ENCODE data around the gene FOXJ2.
A peak's percentile ranks its signal among the peaks of the same experiment; 100 is the strongest.
"Not testable (repeated sequence)": the region's sequence is repeated elsewhere in the genome, so short reads cannot be mapped to it uniquely, and the experiment has no call there.

The FOXJ2 gene

GRCh38 chr12:8064131-8064530 is 31.6 kb downstream of the FOXJ2 start:
- peaks cover 0 to 4% of the 10 kb centered on the region in 2 experiments for H3K36me3 ChIP-seq (ENCODE audit: control insufficient read depth in 1 of 2, insufficient read depth in 2 of 2, low read depth in 1 of 2, low read length in 2 of 2)
- H3K27ac ChIP-seq (ENCODE audit: low read length, poor library complexity, severe bottlenecking), result no peak overlapping the region
- no peak overlapping the region for H2BK5ac ChIP-seq (ENCODE audit: low read depth, low read length, poor library complexity, severe bottlenecking)
- H3K4me1 ChIP-seq (ENCODE audit: control insufficient read depth, insufficient read depth, low read depth, low read length), result peaks cover 1% of the 10 kb centered on the region
- H3K79me1 ChIP-seq (replicated peaks; ENCODE audit: low read length, poor library complexity, severe bottlenecking), result no peaks in the 10 kb centered on the region
- H3K4ac ChIP-seq (ENCODE audit: low read depth in 1 of 2, low read length in 2 of 2), result no peak overlapping the region
- no peak overlapping the region for H2AFZ ChIP-seq (ENCODE audit: low read depth, low read length)
- H2BK15ac ChIP-seq (ENCODE audit: low read depth, poor library complexity, severe bottlenecking), result no peak overlapping the region
- H2AK5ac ChIP-seq (ENCODE audit: low read length, severe bottlenecking), result no peak overlapping the region
- H3K27me3 ChIP-seq (ENCODE audit: control insufficient read depth in 1 of 2, insufficient read depth in 1 of 2, low read length in 2 of 2), result no peaks in the 10 kb centered on the region
- no peak overlapping the region for H2BK120ac ChIP-seq (ENCODE audit: low read depth, low read length)
- no peak overlapping the region for H3K4me2 ChIP-seq (ENCODE audit: low read length, poor library complexity, severe bottlenecking)
- no peak overlapping the region for H3K23ac ChIP-seq (ENCODE audit: low read length in 2 of 2)
- no peak overlapping the region for H3K4me3 ChIP-seq (ENCODE audit: insufficient read depth in 1 of 2, low read depth in 1 of 2, low read length in 2 of 2)
- H3K14ac ChIP-seq (ENCODE audit: low read length in 2 of 2), result no peak overlapping the region
- H3K9ac ChIP-seq (ENCODE audit: low read length), result no peak overlapping the region
- H2BK12ac ChIP-seq (ENCODE audit: low read length in 2 of 2), result no peak overlapping the region
- H4K91ac ChIP-seq (ENCODE audit: low read length), result no peak overlapping the region
- no peaks in the 10 kb centered on the region for H3K9me3 ChIP-seq (ENCODE audit: control insufficient read depth, low read length)
- no peak for DNase-seq
- H3K18ac ChIP-seq (ENCODE audit: low read depth in 1 of 2, low read length in 2 of 2), result no peak overlapping the region
- no peak overlapping the region for H4K8ac ChIP-seq (ENCODE audit: low read length)

GRCh38 chr12:8065991-8066594 is 33.6 kb downstream of the FOXJ2 start, which contains the start of gene C3AR1:
TSS of gene C3AR1 (minus strand) at chr12:8066359. CDS start at chr12:8060185, 6,174 bp downstream.
- no peak within 1 kb of the TSS for H2BK5ac ChIP-seq (ENCODE audit: low read depth, low read length, poor library complexity, severe bottlenecking)
- no peaks in the 10 kb centered on the region for H3K27me3 ChIP-seq (ENCODE audit: control insufficient read depth in 1 of 2, insufficient read depth in 1 of 2, low read length in 2 of 2)
- no peaks in the 10 kb centered on the region for H3K36me3 ChIP-seq (ENCODE audit: control insufficient read depth in 1 of 2, insufficient read depth in 2 of 2, low read depth in 1 of 2, low read length in 2 of 2)
- peak within 1 kb of the TSS; percentile 25 for H3K9ac ChIP-seq (ENCODE audit: low read length)
- H4K8ac ChIP-seq (ENCODE audit: low read length), result no peak within 1 kb of the TSS
- no peaks in the 10 kb centered on the region for H3K79me1 ChIP-seq (replicated peaks; ENCODE audit: low read length, poor library complexity, severe bottlenecking)
- H3K4me2 ChIP-seq (ENCODE audit: low read length, poor library complexity, severe bottlenecking), result no peak within 1 kb of the TSS
- no peak within 1 kb of the TSS for H3K14ac ChIP-seq (ENCODE audit: low read length in 2 of 2)
- peak within 1 kb of the TSS; percentile 73 for H2BK15ac ChIP-seq (ENCODE audit: low read depth, poor library complexity, severe bottlenecking)
- peak within 1 kb of the TSS in 1 of 2 experiments; percentile 95 for H2BK12ac ChIP-seq (ENCODE audit: low read length in 2 of 2)
- H3K9me3 ChIP-seq (ENCODE audit: control insufficient read depth, low read length), result no peaks in the 10 kb centered on the region
- no peak within 1 kb of the TSS for H3K4me3 ChIP-seq (ENCODE audit: insufficient read depth in 1 of 2, low read depth in 1 of 2, low read length in 2 of 2)
- H3K27ac ChIP-seq (ENCODE audit: low read length, poor library complexity, severe bottlenecking), result peak within 1 kb of the TSS; percentile 85
- H2AFZ ChIP-seq (ENCODE audit: low read depth, low read length), result no peak within 1 kb of the TSS
- peak within 1 kb of the TSS in 1 of 2 experiments; percentile 95 for H3K4ac ChIP-seq (ENCODE audit: low read depth in 1 of 2, low read length in 2 of 2)
- no peak within 1 kb of the TSS for H4K91ac ChIP-seq (ENCODE audit: low read length)
- WGBS, result 0% methylated on average over 1 of the region's 2 CpGs
- peaks cover 1% of the 10 kb centered on the region for H3K4me1 ChIP-seq (ENCODE audit: control insufficient read depth, insufficient read depth, low read depth, low read length)
- no peak within 1 kb of the TSS for H2AK5ac ChIP-seq (ENCODE audit: low read length, severe bottlenecking)
- DNase-seq, result peak; percentile 90
- H3K23ac ChIP-seq (ENCODE audit: low read length in 2 of 2), result no peak within 1 kb of the TSS
- peak within 1 kb of the TSS in 1 of 2 experiments; percentile 73 for H3K18ac ChIP-seq (ENCODE audit: low read depth in 1 of 2, low read length in 2 of 2)
- no peak within 1 kb of the TSS for H2BK120ac ChIP-seq (ENCODE audit: low read depth, low read length)

- H2BK15ac ChIP-seq (ENCODE audit: low read depth, poor library complexity, severe bottlenecking), result no peak overlapping the region
- no peaks in the 10 kb centered on the region for H3K79me1 ChIP-seq (replicated peaks; ENCODE audit: low read length, poor library complexity, severe bottlenecking)
- no peak overlapping the region for H2AFZ ChIP-seq (ENCODE audit: low read depth, low read length)
- peaks cover 1% of the 10 kb centered on the region for H3K4me1 ChIP-seq (ENCODE audit: control insufficient read depth, insufficient read depth, low read depth, low read length)
- no peak overlapping the region for H2BK12ac ChIP-seq (ENCODE audit: low read length in 2 of 2)
- H3K4me2 ChIP-seq (ENCODE audit: low read length, poor library complexity, severe bottlenecking), result no peak overlapping the region
- no peaks in the 10 kb centered on the region for H3K9me3 ChIP-seq (ENCODE audit: control insufficient read depth, low read length)
- H2BK120ac ChIP-seq (ENCODE audit: low read depth, low read length), result no peak overlapping the region
- no peak overlapping the region for H3K23ac ChIP-seq (ENCODE audit: low read length in 2 of 2)
- H3K14ac ChIP-seq (ENCODE audit: low read length in 2 of 2), result no peak overlapping the region
- no peak overlapping the region for H3K9ac ChIP-seq (ENCODE audit: low read length)
- no peak for DNase-seq
- no peak overlapping the region for H2AK5ac ChIP-seq (ENCODE audit: low read length, severe bottlenecking)
- no peak overlapping the region for H3K27ac ChIP-seq (ENCODE audit: low read length, poor library complexity, severe bottlenecking)
- no peak overlapping the region for H4K8ac ChIP-seq (ENCODE audit: low read length)
- H3K27me3 ChIP-seq (ENCODE audit: control insufficient read depth in 1 of 2, insufficient read depth in 1 of 2, low read length in 2 of 2), result no peaks in the 10 kb centered on the region
- no peaks in the 10 kb centered on the region for H3K36me3 ChIP-seq (ENCODE audit: control insufficient read depth in 1 of 2, insufficient read depth in 2 of 2, low read depth in 1 of 2, low read length in 2 of 2)
- H3K4ac ChIP-seq (ENCODE audit: low read depth in 1 of 2, low read length in 2 of 2), result no peak overlapping the region
- H3K4me3 ChIP-seq (ENCODE audit: insufficient read depth in 1 of 2, low read depth in 1 of 2, low read length in 2 of 2), result no peak overlapping the region
- H2BK5ac ChIP-seq (ENCODE audit: low read depth, low read length, poor library complexity, severe bottlenecking), result no peak overlapping the region
- H3K18ac ChIP-seq (ENCODE audit: low read depth in 1 of 2, low read length in 2 of 2), result no peak overlapping the region
- H4K91ac ChIP-seq (ENCODE audit: low read length), result no peak overlapping the region
These were observed 37.1 kb downstream of the FOXJ2 start for GRCh38 chr12:8069582-8069981.

GRCh38 chr12:8071820-8072219 is 39.3 kb downstream of the FOXJ2 start:
- H3K23ac ChIP-seq (ENCODE audit: low read length in 2 of 2), result not testable (repeated sequence)
- 100% methylated on average over 2 of the region's 3 CpGs for WGBS

More at GRCh38 chr12:8071820-8072219, 39.3 kb downstream of the FOXJ2 start:
- H3K36me3 ChIP-seq (ENCODE audit: control insufficient read depth in 1 of 2, insufficient read depth in 2 of 2, low read depth in 1 of 2, low read length in 2 of 2); H4K8ac ChIP-seq (ENCODE audit: low read length); H3K9me3 ChIP-seq (ENCODE audit: control insufficient read depth, low read length); H3K4me1 ChIP-seq (ENCODE audit: control insufficient read depth, insufficient read depth, low read depth, low read length); H3K4me2 ChIP-seq (ENCODE audit: low read length, poor library complexity, severe bottlenecking); H3K9ac ChIP-seq (ENCODE audit: low read length); H2BK120ac ChIP-seq (ENCODE audit: low read depth, low read length); H3K27me3 ChIP-seq (ENCODE audit: control insufficient read depth in 1 of 2, insufficient read depth in 1 of 2, low read length in 2 of 2); H3K4me3 ChIP-seq (ENCODE audit: insufficient read depth in 1 of 2, low read depth in 1 of 2, low read length in 2 of 2); H3K79me1 ChIP-seq (replicated peaks; ENCODE audit: low read length, poor library complexity, severe bottlenecking); H3K4ac ChIP-seq (ENCODE audit: low read depth in 1 of 2, low read length in 2 of 2); H3K18ac ChIP-seq (ENCODE audit: low read depth in 1 of 2, low read length in 2 of 2); H3K14ac ChIP-seq (ENCODE audit: low read length in 2 of 2); H4K91ac ChIP-seq (ENCODE audit: low read length); H3K27ac ChIP-seq (ENCODE audit: low read length, poor library complexity, severe bottlenecking); H2BK15ac ChIP-seq (ENCODE audit: low read depth, poor library complexity, severe bottlenecking); H2BK5ac ChIP-seq (ENCODE audit: low read depth, low read length, poor library complexity, severe bottlenecking); H2AK5ac ChIP-seq (ENCODE audit: low read length, severe bottlenecking); H2BK12ac ChIP-seq (ENCODE audit: low read length in 2 of 2); H2AFZ ChIP-seq (ENCODE audit: low read depth, low read length); DNase-seq: not testable (repeated sequence)

Measured in mesenchymal stem cell (in vitro differentiated cells and primary cell).